ENCODE results near the gene TMCO1. TPM values are rescaled to one million over a fixed set of nuclear protein-coding genes. Genes with fewer than 3 reads are reported as not detected.

TMCO1 gene
- total and polyA plus RNA-seq, 2 of the 13 experiments (the other 11 are each of a cell fraction or from before 2014, with no cell fraction given): 106 to 119 TPM

DNA sequence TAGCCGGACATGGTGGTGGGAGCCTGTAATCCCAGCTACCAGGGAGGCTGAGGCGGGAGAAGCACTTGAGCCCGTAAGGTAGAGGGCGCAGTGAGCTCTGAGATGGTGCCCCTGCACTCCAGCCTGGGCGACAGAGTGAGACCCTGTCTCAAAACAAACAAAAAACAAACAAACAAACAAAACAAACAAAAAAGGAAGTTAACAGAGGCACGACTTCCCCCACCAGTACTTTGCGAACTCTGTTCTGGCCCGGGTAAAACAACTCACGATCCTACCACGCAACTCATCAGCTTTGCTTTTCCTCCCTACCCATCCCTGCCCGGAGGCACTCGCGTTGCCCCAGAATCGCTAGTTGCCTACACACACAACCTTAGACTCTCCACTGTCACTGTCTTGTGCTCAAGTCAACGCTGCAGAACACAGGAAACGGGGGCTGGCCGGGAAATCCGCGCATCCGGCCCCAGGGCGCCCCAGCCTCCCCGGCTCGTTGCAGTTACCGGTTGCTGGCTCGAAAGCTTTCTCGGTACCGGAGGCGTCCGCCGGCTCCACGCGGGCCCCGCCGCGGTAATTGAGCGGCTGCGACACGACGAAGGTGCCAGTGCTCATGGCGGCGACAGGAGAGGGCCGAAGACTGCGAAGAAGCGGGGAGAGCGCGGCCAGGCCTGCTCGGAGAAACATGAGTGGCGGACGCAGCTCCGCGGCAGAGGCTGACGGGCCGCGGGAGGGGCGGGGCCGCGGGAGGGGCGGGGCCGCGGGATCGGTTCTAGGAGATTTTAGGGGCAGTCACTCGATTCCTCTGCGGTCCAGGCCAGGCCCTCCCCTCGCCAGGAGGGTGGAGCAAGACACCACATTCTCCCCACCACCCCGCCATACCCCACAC is 70.5 kb downstream of the TMCO1 start, which contains the start of gene ALDH9A1 (continued):
- no peak for TF ChIP-seq JUND (CRISPR knock-in tag; IDR thresholded peaks at IDR 0.05)
- peak; percentile 78 for TF ChIP-seq KLF6 (CRISPR knock-in tag; IDR thresholded peaks at IDR 0.05)
- TF ChIP-seq ZNF264 (CRISPR knock-in tag; IDR thresholded peaks at IDR 0.05): peak; percentile 75; the same call in 1 of the 2 replicates
- TF ChIP-seq, protein P1, sequence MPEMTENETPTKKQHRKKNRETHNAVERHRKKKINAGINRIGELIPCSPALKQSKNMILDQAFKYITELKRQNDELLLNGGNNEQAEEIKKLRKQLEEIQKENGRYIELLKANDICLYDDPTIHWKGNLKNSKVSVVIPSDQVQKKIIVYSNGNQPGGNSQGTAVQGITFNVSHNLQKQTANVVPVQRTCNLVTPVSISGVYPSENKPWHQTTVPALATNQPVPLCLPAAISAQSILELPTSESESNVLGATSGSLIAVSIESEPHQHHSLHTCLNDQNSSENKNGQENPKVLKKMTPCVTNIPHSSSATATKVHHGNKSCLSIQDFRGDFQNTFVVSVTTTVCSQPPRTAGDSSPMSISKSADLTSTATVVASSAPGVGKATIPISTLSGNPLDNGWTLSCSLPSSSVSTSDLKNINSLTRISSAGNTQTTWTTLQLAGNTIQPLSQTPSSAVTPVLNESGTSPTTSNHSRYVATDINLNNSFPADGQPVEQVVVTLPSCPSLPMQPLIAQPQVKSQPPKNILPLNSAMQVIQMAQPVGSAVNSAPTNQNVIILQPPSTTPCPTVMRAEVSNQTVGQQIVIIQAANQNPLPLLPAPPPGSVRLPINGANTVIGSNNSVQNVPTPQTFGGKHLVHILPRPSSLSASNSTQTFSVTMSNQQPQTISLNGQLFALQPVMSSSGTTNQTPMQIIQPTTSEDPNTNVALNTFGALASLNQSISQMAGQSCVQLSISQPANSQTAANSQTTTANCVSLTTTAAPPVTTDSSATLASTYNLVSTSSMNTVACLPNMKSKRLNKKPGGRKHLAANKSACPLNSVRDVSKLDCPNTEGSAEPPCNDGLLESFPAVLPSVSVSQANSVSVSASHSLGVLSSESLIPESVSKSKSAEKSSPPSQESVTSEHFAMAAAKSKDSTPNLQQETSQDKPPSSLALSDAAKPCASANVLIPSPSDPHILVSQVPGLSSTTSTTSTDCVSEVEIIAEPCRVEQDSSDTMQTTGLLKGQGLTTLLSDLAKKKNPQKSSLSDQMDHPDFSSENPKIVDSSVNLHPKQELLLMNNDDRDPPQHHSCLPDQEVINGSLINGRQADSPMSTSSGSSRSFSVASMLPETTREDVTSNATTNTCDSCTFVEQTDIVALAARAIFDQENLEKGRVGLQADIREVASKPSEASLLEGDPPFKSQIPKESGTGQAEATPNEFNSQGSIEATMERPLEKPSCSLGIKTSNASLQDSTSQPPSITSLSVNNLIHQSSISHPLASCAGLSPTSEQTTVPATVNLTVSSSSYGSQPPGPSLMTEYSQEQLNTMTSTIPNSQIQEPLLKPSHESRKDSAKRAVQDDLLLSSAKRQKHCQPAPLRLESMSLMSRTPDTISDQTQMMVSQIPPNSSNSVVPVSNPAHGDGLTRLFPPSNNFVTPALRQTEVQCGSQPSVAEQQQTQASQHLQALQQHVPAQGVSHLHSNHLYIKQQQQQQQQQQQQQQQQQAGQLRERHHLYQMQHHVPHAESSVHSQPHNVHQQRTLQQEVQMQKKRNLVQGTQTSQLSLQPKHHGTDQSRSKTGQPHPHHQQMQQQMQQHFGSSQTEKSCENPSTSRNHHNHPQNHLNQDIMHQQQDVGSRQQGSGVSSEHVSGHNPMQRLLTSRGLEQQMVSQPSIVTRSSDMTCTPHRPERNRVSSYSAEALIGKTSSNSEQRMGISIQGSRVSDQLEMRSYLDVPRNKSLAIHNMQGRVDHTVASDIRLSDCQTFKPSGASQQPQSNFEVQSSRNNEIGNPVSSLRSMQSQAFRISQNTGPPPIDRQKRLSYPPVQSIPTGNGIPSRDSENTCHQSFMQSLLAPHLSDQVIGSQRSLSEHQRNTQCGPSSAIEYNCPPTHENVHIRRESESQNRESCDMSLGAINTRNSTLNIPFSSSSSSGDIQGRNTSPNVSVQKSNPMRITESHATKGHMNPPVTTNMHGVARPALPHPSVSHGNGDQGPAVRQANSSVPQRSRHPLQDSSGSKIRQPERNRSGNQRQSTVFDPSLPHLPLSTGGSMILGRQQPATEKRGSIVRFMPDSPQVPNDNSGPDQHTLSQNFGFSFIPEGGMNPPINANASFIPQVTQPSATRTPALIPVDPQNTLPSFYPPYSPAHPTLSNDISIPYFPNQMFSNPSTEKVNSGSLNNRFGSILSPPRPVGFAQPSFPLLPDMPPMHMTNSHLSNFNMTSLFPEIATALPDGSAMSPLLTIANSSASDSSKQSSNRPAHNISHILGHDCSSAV (CRISPR knock-in tag; IDR thresholded peaks at IDR 0.05; ENCODE audit: borderline replicate concordance): no peak
- 0 out of 2 replicates have a peak, but pooled peaks have one; percentile 69 for TF ChIP-seq WIZ (CRISPR knock-in tag; IDR thresholded peaks at IDR 0.05)
- TF ChIP-seq, protein P2, sequence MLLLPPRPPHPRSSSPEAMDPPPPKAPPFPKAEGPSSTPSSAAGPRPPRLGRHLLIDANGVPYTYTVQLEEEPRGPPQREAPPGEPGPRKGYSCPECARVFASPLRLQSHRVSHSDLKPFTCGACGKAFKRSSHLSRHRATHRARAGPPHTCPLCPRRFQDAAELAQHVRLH (CRISPR knock-in tag; IDR thresholded peaks at IDR 0.05; ENCODE audit: borderline replicate concordance, low read depth): no peak
- 0 out of 3 replicates have a peak, but pooled peaks have one; percentile 16 for TF ChIP-seq MXI1 (IDR thresholded peaks at IDR 0.05; ENCODE audit: borderline replicate concordance, low read depth, low read length)
- no peak; the same call in 1 of the 2 replicates for TF ChIP-seq ZNF558 (CRISPR knock-in tag; IDR thresholded peaks at IDR 0.05; ENCODE audit: borderline replicate concordance)
- TF ChIP-seq ZNF234 (CRISPR knock-in tag; conservative IDR thresholded peaks at IDR 0.05): 0 out of 2 replicates have a peak, but pooled peaks have one; percentile 36
- TF ChIP-seq NR2F6 (IDR thresholded peaks at IDR 0.05): no peak
- TF ChIP-seq NR2F6 (CRISPR knock-in tag; IDR thresholded peaks at IDR 0.05): no peak
- TF ChIP-seq ZNF180 (CRISPR knock-in tag; IDR thresholded peaks at IDR 0.05; ENCODE audit: borderline replicate concordance, low read depth): no peak
- no peak for TF ChIP-seq REXO4 (CRISPR knock-in tag; IDR thresholded peaks at IDR 0.05; ENCODE audit: borderline replicate concordance)
- TF ChIP-seq, protein P3, sequence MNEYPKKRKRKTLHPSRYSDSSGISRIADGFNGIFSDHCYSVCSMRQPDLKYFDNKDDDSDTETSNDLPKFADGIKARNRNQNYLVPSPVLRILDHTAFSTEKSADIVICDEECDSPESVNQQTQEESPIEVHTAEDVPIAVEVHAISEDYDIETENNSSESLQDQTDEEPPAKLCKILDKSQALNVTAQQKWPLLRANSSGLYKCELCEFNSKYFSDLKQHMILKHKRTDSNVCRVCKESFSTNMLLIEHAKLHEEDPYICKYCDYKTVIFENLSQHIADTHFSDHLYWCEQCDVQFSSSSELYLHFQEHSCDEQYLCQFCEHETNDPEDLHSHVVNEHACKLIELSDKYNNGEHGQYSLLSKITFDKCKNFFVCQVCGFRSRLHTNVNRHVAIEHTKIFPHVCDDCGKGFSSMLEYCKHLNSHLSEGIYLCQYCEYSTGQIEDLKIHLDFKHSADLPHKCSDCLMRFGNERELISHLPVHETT (CRISPR knock-in tag; conservative IDR thresholded peaks at IDR 0.05): peak; percentile 63
- TF ChIP-seq KAT8 (CRISPR knock-in tag; IDR thresholded peaks at IDR 0.05): peak; percentile 61; the same call in 1 of the 2 replicates

Data from HepG2 (cell line).